HG03139 (cell line): ENCODE measurements around the gene GGT5.
"Not testable (repeated sequence)": the region's sequence is repeated elsewhere in the genome, so short reads cannot be mapped to it uniquely, and the experiment has no call there.

Experiments used
- ATAC-seq: cut with Tn5 transposase; IDR thresholded peaks from one replicate; pipeline ENCODE4 v1.9.1; 2021; ENCODE audit not compliant: unreplicated experiment

GGT5 gene

DNA sequence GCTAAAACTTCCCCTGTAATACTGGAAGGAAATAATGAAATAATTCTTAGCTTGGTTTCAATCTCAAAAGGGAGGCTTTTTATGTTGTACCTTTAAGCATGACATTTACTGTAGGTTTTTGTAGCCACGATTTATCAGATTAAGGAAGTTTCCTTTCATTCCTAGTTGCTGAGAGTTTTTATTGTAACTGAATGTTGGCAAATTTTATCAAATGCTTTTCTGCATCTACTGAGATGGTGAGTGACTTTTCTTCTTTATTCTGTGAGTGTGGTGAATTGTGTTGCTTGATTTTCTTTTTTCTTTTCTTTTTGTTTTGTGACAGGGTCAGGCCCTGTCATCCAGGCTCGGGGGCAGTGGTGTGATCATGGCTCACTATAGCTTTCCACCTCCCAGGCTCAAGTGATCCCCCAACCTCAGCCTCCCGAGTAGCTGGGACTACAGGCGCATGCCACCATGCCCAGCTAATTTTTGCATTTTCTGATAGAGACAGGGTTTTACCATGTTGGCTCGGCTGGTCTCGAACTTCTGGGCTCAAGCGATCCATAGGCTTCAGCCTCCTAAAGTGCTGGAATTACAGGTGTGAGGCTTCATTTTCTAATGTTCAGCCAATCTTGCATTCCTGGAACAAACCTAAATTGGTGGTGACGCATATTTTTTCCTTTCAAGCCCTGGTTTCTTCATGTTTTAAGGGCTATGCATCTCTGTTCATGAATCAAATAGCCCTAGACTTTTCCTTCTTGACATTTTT lies 37.4 kb downstream of the GGT5 start:
- ATAC-seq: no peak

DNA sequence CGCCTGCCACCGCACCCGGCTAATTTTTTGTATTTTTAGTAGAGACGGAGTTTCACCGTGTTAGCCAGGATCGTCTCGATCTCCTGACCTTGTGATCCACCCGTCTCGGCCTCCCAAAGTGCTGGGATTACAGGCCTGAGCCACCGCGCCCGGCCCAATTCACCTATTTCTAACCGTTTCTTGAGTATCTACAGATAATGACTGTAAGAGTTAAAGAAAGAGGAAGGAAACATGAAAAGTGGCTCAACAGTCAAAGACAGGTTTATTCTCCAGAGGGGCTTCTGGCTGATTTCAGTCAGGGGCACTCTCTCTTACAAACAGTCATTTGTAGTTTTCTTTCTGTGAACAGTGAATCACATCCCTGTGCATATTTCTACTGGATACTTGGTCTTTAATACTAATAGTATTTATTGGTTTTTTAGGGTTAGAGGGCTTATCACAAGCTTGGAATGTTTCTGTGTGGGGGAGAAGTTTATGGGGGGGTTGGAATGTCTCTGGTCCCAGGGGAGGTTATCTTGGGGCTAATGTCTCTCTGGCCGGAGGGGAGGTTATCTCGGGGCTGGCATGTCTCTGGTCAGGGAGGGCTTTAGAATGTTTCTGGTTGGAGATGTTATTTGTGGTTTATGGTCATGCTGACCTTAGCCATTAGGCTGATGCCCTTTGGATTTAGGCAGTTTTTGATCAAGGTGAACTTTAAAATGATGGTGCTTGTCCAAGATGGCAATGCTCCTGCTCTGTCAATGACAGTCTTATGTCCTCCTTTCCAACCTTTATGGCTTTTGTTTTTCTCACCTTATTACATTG lies 38.2 kb downstream of the GGT5 start:
- not testable (repeated sequence) for ATAC-seq

GRCh38 chr22:24205438-24206195 lies 39.3 kb downstream of the GGT5 start:
- no peak for ATAC-seq

GRCh38 chr22:24203856-24204255 lies 41.0 kb downstream of the GGT5 start:
- ATAC-seq: not testable (repeated sequence)

DNA sequence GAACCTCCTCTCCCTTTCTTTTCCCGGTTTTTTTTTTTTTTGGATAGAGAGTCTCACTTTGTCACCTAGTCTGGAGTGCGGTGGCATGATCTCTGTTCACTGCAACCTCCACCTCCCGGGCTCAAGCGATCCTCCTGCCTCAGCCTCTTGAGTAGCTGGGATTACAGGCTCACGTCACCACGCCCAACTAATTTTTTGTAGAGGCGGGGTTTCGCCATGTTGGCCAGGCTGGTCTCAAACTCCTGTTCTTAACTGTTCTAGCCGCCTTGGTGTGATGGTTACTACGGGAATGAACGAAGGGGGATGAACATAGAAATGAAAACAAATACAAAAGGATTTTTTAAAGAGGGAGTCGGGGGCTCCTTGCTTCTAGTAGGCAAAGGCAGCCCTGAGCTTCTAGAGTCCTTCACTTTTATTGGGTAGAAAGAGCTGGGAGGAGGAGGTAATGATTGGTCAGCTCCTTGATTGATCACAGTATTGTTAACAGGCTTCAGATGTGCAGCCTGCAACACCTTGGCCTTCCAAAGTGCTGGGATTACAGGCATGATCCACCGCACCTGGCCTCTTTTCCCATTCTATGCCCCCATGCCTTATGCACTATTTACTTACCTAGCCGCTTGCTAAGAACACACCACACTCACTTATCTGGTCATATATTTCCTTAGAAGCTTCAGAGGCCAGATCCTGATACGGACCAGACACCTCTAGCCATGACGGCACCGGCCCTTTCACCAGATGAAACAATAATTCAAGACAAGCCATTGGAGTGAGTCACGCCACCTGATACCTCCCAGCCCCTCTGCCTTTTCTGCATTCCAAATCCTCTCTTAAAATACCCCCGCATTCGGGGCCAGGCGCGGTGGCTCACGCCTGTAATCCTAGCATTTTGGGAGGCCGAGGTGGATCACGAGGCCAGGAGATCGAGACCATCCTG lies 42.9 kb downstream of the GGT5 start:
- ATAC-seq: no peak

DNA sequence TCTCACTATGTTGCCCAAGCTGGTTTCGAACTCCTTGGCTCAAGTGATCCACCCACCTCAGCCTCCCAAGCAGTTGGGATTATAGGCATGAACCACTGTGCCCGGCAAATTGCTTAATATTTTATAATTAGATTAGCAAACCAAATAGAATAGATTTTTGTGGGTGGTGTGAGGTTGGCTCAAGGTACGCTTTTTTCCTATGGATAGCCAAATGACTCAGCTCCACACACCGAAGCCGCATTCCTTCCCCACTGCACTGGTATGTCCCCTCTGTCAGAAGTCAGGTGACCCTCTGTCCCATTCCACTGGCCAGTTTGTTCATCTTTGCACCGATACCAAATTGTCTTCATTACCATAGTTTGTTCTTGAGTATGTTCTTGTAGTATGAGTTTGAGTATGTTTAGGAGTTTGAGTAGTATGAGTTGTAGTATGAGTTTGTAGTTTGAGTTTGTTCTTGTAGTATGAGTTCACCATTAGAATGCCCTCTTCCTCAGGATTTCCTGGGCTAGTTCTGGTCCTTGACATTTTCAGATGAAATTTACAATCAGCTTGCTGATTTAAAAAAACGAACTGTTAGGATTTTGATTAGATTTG lies 44.2 kb downstream of the GGT5 start:
- no peak for ATAC-seq

GRCh38 chr22:24198682-24199052 lies 46.2 kb downstream of the GGT5 start:
- no peak for ATAC-seq

DNA sequence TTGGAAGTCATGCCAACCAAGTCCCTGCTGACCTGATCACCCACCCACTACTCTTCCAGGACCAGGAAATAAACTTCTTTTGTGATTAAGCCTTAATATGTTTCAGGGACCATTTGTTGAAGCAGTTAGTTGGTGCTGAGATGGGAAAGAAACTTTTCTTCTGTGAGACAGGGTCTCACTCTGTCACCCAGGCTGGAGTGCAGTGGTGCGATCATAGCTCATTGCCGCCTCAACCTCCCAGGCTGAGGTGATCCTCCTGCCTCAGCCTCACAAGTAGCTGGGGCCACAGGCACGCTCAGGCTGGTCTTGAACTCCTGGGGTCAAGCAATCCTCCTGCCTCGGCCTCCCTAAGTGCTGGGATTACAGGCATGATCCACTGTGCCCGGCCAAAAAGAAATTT lies 53.0 kb downstream of the GGT5 start:
- no peak for ATAC-seq

GRCh38 chr22:24191381-24191841 lies 53.5 kb downstream of the GGT5 start:
- no peak for ATAC-seq

- no peak for ATAC-seq
These were observed 54.2 kb downstream of the GGT5 start for GRCh38 chr22:24190596-24191208.

GRCh38 chr22:24190159-24190540 lies 54.7 kb downstream of the GGT5 start:
- ATAC-seq: no peak

DNA sequence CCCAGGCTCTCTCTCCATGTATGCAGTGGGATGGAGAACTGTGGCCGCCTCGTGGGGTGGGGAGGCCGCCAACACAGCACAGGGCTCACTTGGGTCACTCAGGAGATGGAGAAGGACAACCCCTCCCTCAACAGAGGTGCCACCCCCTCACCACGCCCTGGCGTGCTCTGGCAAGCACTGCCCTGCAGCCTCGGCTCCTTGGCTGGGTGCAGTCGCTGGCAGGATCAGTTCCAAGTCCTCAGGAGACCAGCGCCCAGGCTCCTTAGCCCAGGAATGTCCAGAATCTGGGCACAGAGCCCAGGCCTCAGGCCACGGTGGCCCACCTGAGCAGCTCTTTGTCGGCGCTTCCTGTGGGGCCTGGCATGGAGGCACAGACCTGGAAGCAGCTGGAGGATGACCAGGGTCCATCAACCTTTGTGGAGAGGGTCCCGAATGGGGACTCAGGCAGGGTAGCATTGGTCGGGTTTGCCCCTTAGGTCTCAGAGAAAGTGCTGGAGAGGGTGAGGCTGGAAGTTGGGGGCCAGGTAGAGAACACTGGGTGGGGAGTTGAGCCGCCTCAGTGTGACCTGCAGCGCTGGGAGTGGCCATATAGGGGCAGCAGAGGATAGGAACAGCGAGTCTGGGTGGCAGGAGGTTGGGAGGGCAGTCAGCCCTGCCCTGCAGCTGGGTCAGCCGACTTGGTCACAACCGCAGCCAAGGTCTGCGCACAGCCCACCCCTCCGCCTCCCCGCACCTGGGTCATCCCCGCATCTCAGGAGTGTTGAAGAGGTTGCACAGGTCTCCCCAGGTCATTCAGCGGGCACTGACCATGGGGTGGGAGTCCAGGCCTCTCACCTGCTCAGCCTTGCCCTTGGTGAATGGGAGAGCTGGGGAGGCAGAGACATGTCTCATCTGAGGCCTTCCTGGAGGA lies 55.4 kb downstream of the GGT5 start:
- ATAC-seq: no peak

DNA sequence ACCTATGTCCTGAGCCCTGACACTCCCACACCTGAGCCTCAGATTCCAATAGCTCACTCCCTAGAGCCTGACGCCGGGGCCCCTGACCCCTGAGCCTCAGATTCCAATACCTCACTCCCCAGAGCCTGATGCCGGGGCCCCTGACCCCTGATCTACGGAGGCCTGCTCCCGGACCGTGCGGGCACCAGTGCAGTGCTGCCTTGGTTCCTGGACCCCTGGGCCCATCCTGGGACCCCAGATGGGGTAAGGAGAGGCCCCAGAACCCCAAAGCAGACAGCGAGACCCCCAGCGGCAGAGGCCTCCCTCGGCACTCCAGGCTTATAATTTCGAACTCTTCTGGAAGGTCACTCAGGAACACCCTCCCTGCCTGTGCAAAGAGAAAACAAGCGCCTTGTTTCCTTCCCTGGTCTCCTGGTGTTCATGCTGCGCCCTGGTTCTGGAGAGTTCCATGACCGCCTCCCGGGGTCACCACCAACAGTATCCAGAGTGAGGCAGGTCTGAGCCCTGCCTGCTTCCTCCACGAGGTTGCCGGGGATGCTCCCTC lies 56.1 kb downstream of the GGT5 start:
- ATAC-seq: no peak

DNA sequence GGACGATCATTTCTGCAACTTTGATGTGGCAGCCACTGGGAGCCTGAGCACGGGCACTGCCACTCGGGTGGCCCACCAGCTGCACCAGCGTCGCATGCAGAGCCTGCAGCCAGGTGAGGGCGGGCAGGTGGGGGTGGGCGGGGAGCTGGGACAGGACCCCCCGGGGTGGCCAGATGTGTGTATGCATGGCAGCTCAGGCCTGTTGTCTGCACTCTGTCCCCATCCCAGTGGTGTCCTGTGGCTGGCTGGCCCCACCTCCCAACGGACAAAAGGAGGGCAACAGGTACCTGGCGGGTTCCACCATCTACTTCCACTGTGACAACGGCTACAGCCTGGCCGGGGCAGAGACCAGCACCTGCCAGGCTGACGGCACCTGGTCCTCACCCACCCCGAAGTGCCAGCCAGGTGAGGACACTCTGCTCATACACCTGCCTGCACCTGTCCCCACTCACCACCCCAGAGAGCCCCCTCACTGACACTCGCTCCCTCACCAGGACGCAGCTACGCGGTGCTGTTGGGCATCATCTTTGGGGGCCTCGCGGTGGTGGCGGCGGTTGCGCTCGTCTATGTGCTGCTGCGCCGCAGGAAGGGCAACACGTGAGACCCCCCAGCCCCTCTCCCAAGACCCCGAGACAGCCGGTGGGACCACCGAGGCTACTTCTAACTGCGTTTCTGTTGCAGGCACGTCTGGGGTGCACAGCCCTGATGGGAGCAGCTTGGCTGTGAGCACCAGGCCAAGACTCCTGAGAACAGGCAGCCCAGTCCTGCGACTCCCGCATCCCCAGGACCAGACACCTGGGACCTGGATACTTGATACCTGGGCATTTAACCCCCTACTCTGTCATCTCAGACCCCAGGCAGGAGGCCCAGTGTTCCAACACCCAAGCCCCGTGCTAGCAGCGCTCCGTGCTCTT lies 56.9 kb downstream of the GGT5 start:
- no peak for ATAC-seq

DNA sequence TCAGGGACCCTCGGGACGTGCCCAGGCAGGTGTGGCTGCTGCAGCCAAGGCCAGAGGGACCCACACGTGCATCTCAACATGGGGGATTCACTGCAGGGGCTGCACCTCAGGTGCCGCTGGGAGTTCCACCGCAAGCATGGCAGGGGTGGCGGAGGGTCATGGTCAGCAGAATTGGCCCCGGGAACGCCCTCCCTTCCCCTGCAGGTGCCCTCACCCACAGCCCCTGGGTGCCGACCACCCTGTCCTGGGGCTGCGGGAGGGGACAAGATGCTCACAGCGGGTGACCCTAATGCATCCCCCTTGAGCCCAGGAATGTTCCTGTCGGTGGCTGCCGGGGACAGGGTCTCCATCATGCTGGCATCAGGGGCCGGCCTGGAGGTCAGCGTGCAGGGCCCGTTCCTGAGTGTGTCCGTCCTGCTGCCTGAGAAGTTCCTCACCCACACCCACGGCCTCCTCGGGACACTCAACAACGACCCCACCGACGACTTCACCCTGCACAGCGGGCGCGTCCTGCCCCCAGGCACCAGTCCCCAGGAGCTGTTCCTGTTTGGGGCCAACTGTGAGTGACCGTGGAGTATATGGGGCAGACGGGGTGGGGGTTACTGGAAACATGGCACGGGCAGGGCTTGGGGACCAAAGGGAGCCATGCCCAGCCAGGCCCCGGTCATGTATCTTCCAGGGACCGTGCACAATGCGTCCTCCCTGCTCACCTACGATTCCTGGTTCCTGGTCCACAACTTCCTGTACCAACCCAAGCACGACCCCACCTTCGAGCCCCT lies 57.8 kb downstream of the GGT5 start:
- no peak for ATAC-seq

DNA sequence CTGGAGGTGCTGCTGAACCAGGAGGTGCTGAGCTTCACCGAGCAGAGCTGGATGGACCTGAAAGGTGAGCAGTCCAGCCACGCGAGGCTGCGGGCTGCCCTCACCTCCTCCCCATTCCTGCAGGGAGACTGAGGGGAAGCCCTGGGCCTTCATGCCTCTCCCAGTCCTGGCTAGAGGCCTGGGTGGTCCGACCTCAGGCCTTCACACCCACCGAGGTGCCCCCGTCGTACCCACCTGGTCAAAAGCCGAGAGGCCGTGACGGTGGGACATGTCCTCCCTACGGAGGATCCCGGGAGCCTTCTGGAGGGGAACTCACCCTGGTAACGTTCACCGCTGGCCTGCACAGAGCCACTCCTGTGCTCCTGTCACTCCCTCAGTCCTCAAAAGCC lies 58.5 kb downstream of the GGT5 start:
- ATAC-seq: no peak
